NCI-H510A treated with DMSO at 0.1 percent for 48 hours (cell line): Measurements from ENCODE around the gene ASB7.
"Not testable (repeated sequence)": the region's sequence is repeated elsewhere in the genome, so short reads cannot be mapped to it uniquely, and the experiment has no call there.

ENCODE experiments used
- DNase-seq: peaks from one replicate; lab custom pipeline; 2025; lab: John Stamatoyannopoulos, UW

The ASB7 gene

GRCh38 chr15:100651253-100651652 is 48.9 kb downstream of the ASB7 start:
- no peak for DNase-seq

GRCh38 chr15:100652116-100652515 is 49.7 kb downstream of the ASB7 start:
- DNase-seq: no peak

GRCh38 chr15:100653608-100654007 is 51.2 kb downstream of the ASB7 start:
- DNase-seq: no peak

- DNase-seq: no peak
Observed at GRCh38 chr15:100658895-100659294, 56.5 kb downstream of the ASB7 start.

- no peak for DNase-seq
Observed at GRCh38 chr15:100661156-100661555, 58.8 kb downstream of the ASB7 start.

GRCh38 chr15:100663086-100663914 is 60.9 kb downstream of the ASB7 start:
- no peak for DNase-seq

- DNase-seq: no peak
Observed at GRCh38 chr15:100663915-100664281, 61.5 kb downstream of the ASB7 start.

GRCh38 chr15:100665570-100665969 is 63.2 kb downstream of the ASB7 start:
- no peak for DNase-seq

- no peak for DNase-seq
Observed at GRCh38 chr15:100667405-100668347, 65.3 kb downstream of the ASB7 start.

GRCh38 chr15:100668348-100668745 is 66.0 kb downstream of the ASB7 start:
- no peak for DNase-seq

- DNase-seq: no peak
Observed at GRCh38 chr15:100669260-100669659, 66.9 kb downstream of the ASB7 start.

GRCh38 chr15:100670505-100671021 is 68.2 kb downstream of the ASB7 start:
- no peak for DNase-seq

GRCh38 chr15:100671124-100671680 is 68.8 kb downstream of the ASB7 start:
- DNase-seq: no peak

GRCh38 chr15:100671858-100672543 is 69.6 kb downstream of the ASB7 start:
- DNase-seq: no peak

- no peak for DNase-seq
Observed at GRCh38 chr15:100672959-100673358, 70.6 kb downstream of the ASB7 start.

GRCh38 chr15:100679151-100679550 is 76.8 kb downstream of the ASB7 start:
- DNase-seq: not testable (repeated sequence)

GRCh38 chr15:100680726-100681125 is 78.3 kb downstream of the ASB7 start:
- no peak for DNase-seq

- no peak for DNase-seq
Observed at GRCh38 chr15:100681335-100681746, 79.0 kb downstream of the ASB7 start.

GRCh38 chr15:100682468-100682867 is 80.1 kb downstream of the ASB7 start:
- DNase-seq: no peak

GRCh38 chr15:100683434-100683833 is 81.0 kb downstream of the ASB7 start:
- no peak for DNase-seq

GRCh38 chr15:100684591-100684990 is 82.2 kb downstream of the ASB7 start:
- no peak for DNase-seq
